ENCODE measurements around the gene RNF14. TPM values are rescaled to one million over a fixed set of nuclear protein-coding genes. Genes with fewer than 3 reads are reported as not detected.
A peak's percentile ranks its signal among the peaks of the same experiment; 100 is the strongest.

Gene RNF14
- total and polyA plus RNA-seq, 4 donors, result 22.9 to 50.6 (median 32.5) TPM

- TF ChIP-seq YY1 (IDR thresholded peaks at IDR 0.05), result no peak
- TF ChIP-seq, protein P1, sequence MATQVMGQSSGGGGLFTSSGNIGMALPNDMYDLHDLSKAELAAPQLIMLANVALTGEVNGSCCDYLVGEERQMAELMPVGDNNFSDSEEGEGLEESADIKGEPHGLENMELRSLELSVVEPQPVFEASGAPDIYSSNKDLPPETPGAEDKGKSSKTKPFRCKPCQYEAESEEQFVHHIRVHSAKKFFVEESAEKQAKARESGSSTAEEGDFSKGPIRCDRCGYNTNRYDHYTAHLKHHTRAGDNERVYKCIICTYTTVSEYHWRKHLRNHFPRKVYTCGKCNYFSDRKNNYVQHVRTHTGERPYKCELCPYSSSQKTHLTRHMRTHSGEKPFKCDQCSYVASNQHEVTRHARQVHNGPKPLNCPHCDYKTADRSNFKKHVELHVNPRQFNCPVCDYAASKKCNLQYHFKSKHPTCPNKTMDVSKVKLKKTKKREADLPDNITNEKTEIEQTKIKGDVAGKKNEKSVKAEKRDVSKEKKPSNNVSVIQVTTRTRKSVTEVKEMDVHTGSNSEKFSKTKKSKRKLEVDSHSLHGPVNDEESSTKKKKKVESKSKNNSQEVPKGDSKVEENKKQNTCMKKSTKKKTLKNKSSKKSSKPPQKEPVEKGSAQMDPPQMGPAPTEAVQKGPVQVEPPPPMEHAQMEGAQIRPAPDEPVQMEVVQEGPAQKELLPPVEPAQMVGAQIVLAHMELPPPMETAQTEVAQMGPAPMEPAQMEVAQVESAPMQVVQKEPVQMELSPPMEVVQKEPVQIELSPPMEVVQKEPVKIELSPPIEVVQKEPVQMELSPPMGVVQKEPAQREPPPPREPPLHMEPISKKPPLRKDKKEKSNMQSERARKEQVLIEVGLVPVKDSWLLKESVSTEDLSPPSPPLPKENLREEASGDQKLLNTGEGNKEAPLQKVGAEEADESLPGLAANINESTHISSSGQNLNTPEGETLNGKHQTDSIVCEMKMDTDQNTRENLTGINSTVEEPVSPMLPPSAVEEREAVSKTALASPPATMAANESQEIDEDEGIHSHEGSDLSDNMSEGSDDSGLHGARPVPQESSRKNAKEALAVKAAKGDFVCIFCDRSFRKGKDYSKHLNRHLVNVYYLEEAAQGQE (IDR thresholded peaks at IDR 0.05), result no peak
- TF ChIP-seq, protein P2, sequence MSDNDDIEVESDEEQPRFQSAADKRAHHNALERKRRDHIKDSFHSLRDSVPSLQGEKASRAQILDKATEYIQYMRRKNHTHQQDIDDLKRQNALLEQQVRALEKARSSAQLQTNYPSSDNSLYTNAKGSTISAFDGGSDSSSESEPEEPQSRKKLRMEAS (IDR thresholded peaks at IDR 0.05), result no peak
- TF ChIP-seq JUND (IDR thresholded peaks at IDR 0.05), result no peak
- no peak for TF ChIP-seq HNF4A (conservative IDR thresholded peaks at IDR 0.05)
- no peak for TF ChIP-seq HNF4G (IDR thresholded peaks at IDR 0.05)
- TF ChIP-seq, protein P3, sequence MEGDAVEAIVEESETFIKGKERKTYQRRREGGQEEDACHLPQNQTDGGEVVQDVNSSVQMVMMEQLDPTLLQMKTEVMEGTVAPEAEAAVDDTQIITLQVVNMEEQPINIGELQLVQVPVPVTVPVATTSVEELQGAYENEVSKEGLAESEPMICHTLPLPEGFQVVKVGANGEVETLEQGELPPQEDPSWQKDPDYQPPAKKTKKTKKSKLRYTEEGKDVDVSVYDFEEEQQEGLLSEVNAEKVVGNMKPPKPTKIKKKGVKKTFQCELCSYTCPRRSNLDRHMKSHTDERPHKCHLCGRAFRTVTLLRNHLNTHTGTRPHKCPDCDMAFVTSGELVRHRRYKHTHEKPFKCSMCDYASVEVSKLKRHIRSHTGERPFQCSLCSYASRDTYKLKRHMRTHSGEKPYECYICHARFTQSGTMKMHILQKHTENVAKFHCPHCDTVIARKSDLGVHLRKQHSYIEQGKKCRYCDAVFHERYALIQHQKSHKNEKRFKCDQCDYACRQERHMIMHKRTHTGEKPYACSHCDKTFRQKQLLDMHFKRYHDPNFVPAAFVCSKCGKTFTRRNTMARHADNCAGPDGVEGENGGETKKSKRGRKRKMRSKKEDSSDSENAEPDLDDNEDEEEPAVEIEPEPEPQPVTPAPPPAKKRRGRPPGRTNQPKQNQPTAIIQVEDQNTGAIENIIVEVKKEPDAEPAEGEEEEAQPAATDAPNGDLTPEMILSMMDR (IDR thresholded peaks at IDR 0.05; ENCODE audit: low read depth, low read length, missing input control), result no peak
- TF ChIP-seq GABPA (IDR thresholded peaks at IDR 0.05 in 1 of 2, conservative IDR thresholded peaks at IDR 0.05 in 1 of 2), result no peak
- no peak for TF ChIP-seq TAF1 (conservative IDR thresholded peaks at IDR 0.05)
- no peak for TF ChIP-seq SP1 (IDR thresholded peaks at IDR 0.05)
- TF ChIP-seq NR2F2 (IDR thresholded peaks at IDR 0.05), result no peak
- no peak for TF ChIP-seq EGR1 (IDR thresholded peaks at IDR 0.05; ENCODE audit: low read depth in 2 of 2)
- no peak for TF ChIP-seq FOXA2 (IDR thresholded peaks at IDR 0.05)
- TF ChIP-seq FOXA1 (IDR thresholded peaks at IDR 0.05), result no peak
- no peak for TF ChIP-seq RXRA (IDR thresholded peaks at IDR 0.05)
- TF ChIP-seq, protein P4, sequence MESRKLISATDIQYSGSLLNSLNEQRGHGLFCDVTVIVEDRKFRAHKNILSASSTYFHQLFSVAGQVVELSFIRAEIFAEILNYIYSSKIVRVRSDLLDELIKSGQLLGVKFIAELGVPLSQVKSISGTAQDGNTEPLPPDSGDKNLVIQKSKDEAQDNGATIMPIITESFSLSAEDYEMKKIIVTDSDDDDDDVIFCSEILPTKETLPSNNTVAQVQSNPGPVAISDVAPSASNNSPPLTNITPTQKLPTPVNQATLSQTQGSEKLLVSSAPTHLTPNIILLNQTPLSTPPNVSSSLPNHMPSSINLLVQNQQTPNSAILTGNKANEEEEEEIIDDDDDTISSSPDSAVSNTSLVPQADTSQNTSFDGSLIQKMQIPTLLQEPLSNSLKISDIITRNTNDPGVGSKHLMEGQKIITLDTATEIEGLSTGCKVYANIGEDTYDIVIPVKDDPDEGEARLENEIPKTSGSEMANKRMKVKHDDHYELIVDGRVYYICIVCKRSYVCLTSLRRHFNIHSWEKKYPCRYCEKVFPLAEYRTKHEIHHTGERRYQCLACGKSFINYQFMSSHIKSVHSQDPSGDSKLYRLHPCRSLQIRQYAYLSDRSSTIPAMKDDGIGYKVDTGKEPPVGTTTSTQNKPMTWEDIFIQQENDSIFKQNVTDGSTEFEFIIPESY (IDR thresholded peaks at IDR 0.05), result no peak
- peaks cover 0 to 3% (median 0%) of the 10 kb centered on the region in 4 donors for H3K4me1 ChIP-seq (ENCODE audit: control insufficient read depth in 4 of 4, insufficient read depth in 4 of 4, low read length in 3 of 4)
- peak overlapping the region in 1 of 3 donors; percentile 2 for H3K4me3 ChIP-seq (ENCODE audit: low read depth in 1 of 3, low read length in 3 of 3)
Measured at GRCh38 chr5:141954194-141954593, 14.7 kb upstream of the RNF14 start.

DNA sequence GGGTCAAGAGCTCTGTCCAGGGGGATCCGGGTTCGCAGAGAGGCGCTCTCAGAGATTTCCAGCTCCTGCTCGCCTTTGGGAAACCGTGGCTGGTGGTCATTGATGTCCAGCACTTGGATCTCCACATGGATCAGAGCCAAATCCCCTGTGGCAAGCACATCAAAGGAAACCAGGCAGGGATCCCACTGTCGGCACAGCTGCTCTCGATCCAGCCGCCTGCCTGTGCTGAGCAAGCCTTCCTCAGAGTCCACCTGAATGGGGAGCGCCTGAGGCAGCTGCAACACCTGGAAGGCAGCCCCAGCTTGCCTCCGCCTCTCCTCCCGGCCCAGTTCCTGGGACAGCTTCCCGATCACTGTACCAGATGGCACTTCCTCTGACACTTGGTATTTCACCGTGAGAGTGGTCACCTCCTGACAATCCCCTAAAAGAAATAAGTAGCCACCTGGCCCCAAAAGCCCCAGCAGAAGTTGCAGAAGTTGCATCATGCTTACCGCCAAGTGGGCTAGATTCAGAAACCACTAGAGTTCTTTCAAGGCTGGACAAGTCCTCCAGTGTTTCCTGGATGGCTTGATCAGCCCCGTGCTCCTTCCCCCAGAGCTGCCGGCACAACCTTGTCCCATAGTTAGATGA lies 11.4 kb upstream of the RNF14 start:
- H3K4me1 ChIP-seq (ENCODE audit: control insufficient read depth in 4 of 4, insufficient read depth in 4 of 4, low read length in 3 of 4), result peaks cover 0 to 9% (median 0%) of the 10 kb centered on the region in 4 donors
- H3K9me3 ChIP-seq (ENCODE audit: control insufficient read depth in 4 of 4, low read length in 3 of 4), result no peaks in the 10 kb centered on the region
- H3K36me3 ChIP-seq (ENCODE audit: control insufficient read depth in 4 of 4, insufficient read depth in 3 of 4, low read depth in 1 of 4, low read length in 3 of 4), result no peaks in the 10 kb centered on the region
- peak overlapping the region in 1 of 3 donors; percentile 1 for H3K4me3 ChIP-seq (ENCODE audit: low read depth in 1 of 3, low read length in 3 of 3)
- no peak overlapping the region for H3K9ac ChIP-seq (ENCODE audit: low read depth in 1 of 2, low read length in 2 of 2)
- TF ChIP-seq, protein P5, sequence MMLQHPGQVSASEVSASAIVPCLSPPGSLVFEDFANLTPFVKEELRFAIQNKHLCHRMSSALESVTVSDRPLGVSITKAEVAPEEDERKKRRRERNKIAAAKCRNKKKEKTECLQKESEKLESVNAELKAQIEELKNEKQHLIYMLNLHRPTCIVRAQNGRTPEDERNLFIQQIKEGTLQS (IDR thresholded peaks at IDR 0.05), result no peak
- TF ChIP-seq YY1 (IDR thresholded peaks at IDR 0.05) (no peak), FOXA1 (IDR thresholded peaks at IDR 0.05) (no peak), HNF4G (IDR thresholded peaks at IDR 0.05) (no peak), SP1 (IDR thresholded peaks at IDR 0.05) (no peak), NR2F2 (IDR thresholded peaks at IDR 0.05) (no peak), TAF1 (conservative IDR thresholded peaks at IDR 0.05) (no peak), EGR1 (IDR thresholded peaks at IDR 0.05; ENCODE audit: low read depth in 2 of 2) (no peak), JUND (IDR thresholded peaks at IDR 0.05) (no peak)
- TF ChIP-seq, protein P2 (IDR thresholded peaks at IDR 0.05), result no peak
- TF ChIP-seq, protein P4 (IDR thresholded peaks at IDR 0.05), result no peak
- H3K27me3 ChIP-seq (ENCODE audit: control insufficient read depth in 4 of 4, insufficient read depth in 4 of 4, low read length in 3 of 4), result no peaks in the 10 kb centered on the region
- no peak overlapping the region for H3K27ac ChIP-seq (ENCODE audit: low read depth in 1 of 2, low read length in 2 of 2)
- WGBS, result 74% methylated on average over 16 of the region's 16 CpGs
- DNase-seq (ENCODE audit: low spot score), result no peak

More at GRCh38 chr5:141954194-141954593, 14.7 kb upstream of the RNF14 start:
- no peaks in the 10 kb centered on the region for H3K27me3 ChIP-seq (ENCODE audit: control insufficient read depth in 4 of 4, insufficient read depth in 4 of 4, low read length in 3 of 4)
- no peak overlapping the region for H3K9ac ChIP-seq (ENCODE audit: low read depth in 1 of 2, low read length in 2 of 2)
- H3K36me3 ChIP-seq (ENCODE audit: control insufficient read depth in 4 of 4, insufficient read depth in 3 of 4, low read depth in 1 of 4, low read length in 3 of 4), result no peaks in the 10 kb centered on the region
- H3K9me3 ChIP-seq (ENCODE audit: control insufficient read depth in 4 of 4, low read length in 3 of 4), result no peaks in the 10 kb centered on the region
- WGBS, result 81% methylated on average over 2 of the region's 2 CpGs
- no peak for DNase-seq (ENCODE audit: low spot score)
- H3K27ac ChIP-seq (ENCODE audit: low read depth in 1 of 2, low read length in 2 of 2), result no peak overlapping the region

All from liver (tissue), 9 donors.